Measurements from ENCODE around the gene NXPH3.
A peak's percentile ranks its signal among the peaks of the same experiment; 100 is the strongest.
"Not testable (repeated sequence)": the region's sequence is repeated elsewhere in the genome, so short reads cannot be mapped to it uniquely, and the experiment has no call there.

The NXPH3 gene

GRCh38 chr17:49567871-49568694, 7.6 kb upstream of the NXPH3 start:
- Mint-ChIP-seq H3K36me3 (ENCODE audit: low read depth) (no peaks in the 10 kb centered on the region), H3K27me3 (ENCODE audit: low read depth) (peaks cover 58% of the 10 kb centered on the region), H3K4me3 (peak overlapping the region; percentile 52 to 74 (median 71)), H3K27ac (no peak overlapping the region), H3K4me1 (peaks cover 11% of the 10 kb centered on the region), H3K9me3 (no peaks in the 10 kb centered on the region)
- peak; percentile 94 to 98 (median 96) for TF ChIP-seq CTCF (IDR thresholded peaks at IDR 0.05; ENCODE audit: unreplicated experiment in 3 of 3)

GRCh38 chr17:49568695-49569047, 7.0 kb upstream of the NXPH3 start:
- H3K27me3 Mint-ChIP-seq (ENCODE audit: low read depth): peaks cover 63% of the 10 kb centered on the region
- H3K36me3 Mint-ChIP-seq (ENCODE audit: low read depth); H3K27ac Mint-ChIP-seq; H3K9me3 Mint-ChIP-seq; H3K4me3 Mint-ChIP-seq: not testable (repeated sequence)
- peaks cover 11% of the 10 kb centered on the region for H3K4me1 Mint-ChIP-seq

GRCh38 chr17:49570540-49571242, 5.0 kb upstream of the NXPH3 start:
- Mint-ChIP-seq H3K27ac (no peak overlapping the region), H3K4me3 (peak overlapping the region; percentile 1 to 65 (median 54)), H3K9me3 (no peaks in the 10 kb centered on the region), H3K4me1 (peaks cover 10% of the 10 kb centered on the region), H3K36me3 (ENCODE audit: low read depth) (no peaks in the 10 kb centered on the region), H3K27me3 (ENCODE audit: low read depth) (peaks cover 76% of the 10 kb centered on the region)
- no peak for TF ChIP-seq CTCF (IDR thresholded peaks at IDR 0.05; ENCODE audit: unreplicated experiment in 3 of 3)

GRCh38 chr17:49571283-49571682, 4.4 kb upstream of the NXPH3 start:
- Mint-ChIP-seq H3K4me3 (peak overlapping the region; percentile 1 to 54 (median 1)), H3K27ac (no peak overlapping the region), H3K36me3 (ENCODE audit: low read depth) (no peaks in the 10 kb centered on the region), H3K27me3 (ENCODE audit: low read depth) (peaks cover 74% of the 10 kb centered on the region), H3K9me3 (no peaks in the 10 kb centered on the region), H3K4me1 (peaks cover 4% of the 10 kb centered on the region)
- no peak for TF ChIP-seq CTCF (IDR thresholded peaks at IDR 0.05; ENCODE audit: unreplicated experiment in 3 of 3)

- Mint-ChIP-seq H3K36me3 (ENCODE audit: low read depth) (no peaks in the 10 kb centered on the region), H3K4me1 (peaks cover 4% of the 10 kb centered on the region), H3K27ac (no peak overlapping the region), H3K9me3 (no peaks in the 10 kb centered on the region), H3K27me3 (ENCODE audit: low read depth) (peaks cover 73% of the 10 kb centered on the region), H3K4me3 (peak overlapping the region in 2 of 3 experiments; percentile 4)
- TF ChIP-seq CTCF (IDR thresholded peaks at IDR 0.05; ENCODE audit: unreplicated experiment in 3 of 3): no peak
These were observed 3.9 kb upstream of the NXPH3 start for GRCh38 chr17:49571764-49572163.

GRCh38 chr17:49572226-49572625, 3.4 kb upstream of the NXPH3 start:
- H3K36me3 Mint-ChIP-seq (ENCODE audit: low read depth): no peaks in the 10 kb centered on the region
- H3K27me3 Mint-ChIP-seq (ENCODE audit: low read depth): peaks cover 76% of the 10 kb centered on the region
- H3K27ac Mint-ChIP-seq: no peak overlapping the region
- peaks cover 4% of the 10 kb centered on the region for H3K4me1 Mint-ChIP-seq
- H3K4me3 Mint-ChIP-seq: peak overlapping the region in 2 of 3 experiments; percentile 4
- no peaks in the 10 kb centered on the region for H3K9me3 Mint-ChIP-seq
- no peak for TF ChIP-seq CTCF (IDR thresholded peaks at IDR 0.05; ENCODE audit: unreplicated experiment in 3 of 3)

Measured in nephron (organoid).